ENCODE measurements around the gene DAB2IP. TPM values are rescaled to one million over a fixed set of nuclear protein-coding genes. Genes with fewer than 3 reads are reported as not detected.

DAB2IP gene
- total and polyA plus RNA-seq, 2 donors from 2014 or later, result 33.8 to 105 TPM

DNA sequence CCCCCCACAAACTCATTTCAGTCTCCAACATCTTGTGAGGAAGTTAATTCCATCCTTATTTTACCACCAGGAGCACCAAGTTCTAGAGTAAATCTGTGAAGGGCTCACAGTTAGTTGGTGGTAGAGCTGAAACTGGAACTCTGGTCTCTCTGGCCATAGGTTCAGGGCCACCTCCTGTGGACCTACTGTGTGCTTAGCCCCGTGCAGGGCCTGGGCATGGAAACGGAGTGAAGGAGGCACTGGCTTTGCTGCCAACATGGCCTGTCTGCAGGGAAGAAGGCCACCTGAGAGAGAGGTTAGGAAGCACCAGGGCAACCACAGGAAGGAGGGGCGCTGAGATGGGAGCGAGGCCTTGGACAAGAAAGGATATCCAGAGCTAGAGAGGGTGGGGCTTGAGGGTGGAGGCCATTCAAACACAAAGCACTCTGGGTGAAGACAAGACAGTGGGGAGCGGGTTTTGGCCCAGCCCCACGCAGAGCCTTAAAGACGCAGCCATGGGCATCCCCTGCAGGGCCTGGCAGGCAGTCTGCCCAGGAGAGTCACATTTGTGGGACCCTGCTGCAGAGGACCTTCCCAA is 16.0 kb upstream of the DAB2IP start:
- Histone ChIP-seq H3K36me3 (ENCODE audit: control insufficient read depth in 2 of 3, insufficient read depth in 3 of 3, low read length in 3 of 3) (no peaks in the 10 kb centered on the region), H3K4me3 (ENCODE audit: low read length in 3 of 3) (no peak overlapping the region), H3K9ac (ENCODE audit: low read length in 3 of 3) (no peak overlapping the region), H3K27me3 (ENCODE audit: control insufficient read depth, insufficient read depth, low read length) (no peaks in the 10 kb centered on the region), H3K9me3 (ENCODE audit: control insufficient read depth in 2 of 3, insufficient read depth in 1 of 3, low read length in 3 of 3) (no peaks in the 10 kb centered on the region), H3K4me1 (ENCODE audit: control insufficient read depth in 2 of 3, insufficient read depth in 2 of 3, low read depth in 1 of 3, low read length in 3 of 3) (peaks cover 3 to 50% (median 37%) of the 10 kb centered on the region in 3 donors), H3K27ac (ENCODE audit: low read depth in 2 of 2, low read length in 2 of 2) (no peak overlapping the region)
- TF ChIP-seq, protein P1, sequence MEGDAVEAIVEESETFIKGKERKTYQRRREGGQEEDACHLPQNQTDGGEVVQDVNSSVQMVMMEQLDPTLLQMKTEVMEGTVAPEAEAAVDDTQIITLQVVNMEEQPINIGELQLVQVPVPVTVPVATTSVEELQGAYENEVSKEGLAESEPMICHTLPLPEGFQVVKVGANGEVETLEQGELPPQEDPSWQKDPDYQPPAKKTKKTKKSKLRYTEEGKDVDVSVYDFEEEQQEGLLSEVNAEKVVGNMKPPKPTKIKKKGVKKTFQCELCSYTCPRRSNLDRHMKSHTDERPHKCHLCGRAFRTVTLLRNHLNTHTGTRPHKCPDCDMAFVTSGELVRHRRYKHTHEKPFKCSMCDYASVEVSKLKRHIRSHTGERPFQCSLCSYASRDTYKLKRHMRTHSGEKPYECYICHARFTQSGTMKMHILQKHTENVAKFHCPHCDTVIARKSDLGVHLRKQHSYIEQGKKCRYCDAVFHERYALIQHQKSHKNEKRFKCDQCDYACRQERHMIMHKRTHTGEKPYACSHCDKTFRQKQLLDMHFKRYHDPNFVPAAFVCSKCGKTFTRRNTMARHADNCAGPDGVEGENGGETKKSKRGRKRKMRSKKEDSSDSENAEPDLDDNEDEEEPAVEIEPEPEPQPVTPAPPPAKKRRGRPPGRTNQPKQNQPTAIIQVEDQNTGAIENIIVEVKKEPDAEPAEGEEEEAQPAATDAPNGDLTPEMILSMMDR (IDR thresholded peaks at IDR 0.05; ENCODE audit: borderline replicate concordance, extremely low read depth, insufficient read depth), result no peak
- FAIRE-seq, result no peak
- intact Hi-C loops (cut with DNase I), result no loop called here
- no peak for DNase-seq

DNA sequence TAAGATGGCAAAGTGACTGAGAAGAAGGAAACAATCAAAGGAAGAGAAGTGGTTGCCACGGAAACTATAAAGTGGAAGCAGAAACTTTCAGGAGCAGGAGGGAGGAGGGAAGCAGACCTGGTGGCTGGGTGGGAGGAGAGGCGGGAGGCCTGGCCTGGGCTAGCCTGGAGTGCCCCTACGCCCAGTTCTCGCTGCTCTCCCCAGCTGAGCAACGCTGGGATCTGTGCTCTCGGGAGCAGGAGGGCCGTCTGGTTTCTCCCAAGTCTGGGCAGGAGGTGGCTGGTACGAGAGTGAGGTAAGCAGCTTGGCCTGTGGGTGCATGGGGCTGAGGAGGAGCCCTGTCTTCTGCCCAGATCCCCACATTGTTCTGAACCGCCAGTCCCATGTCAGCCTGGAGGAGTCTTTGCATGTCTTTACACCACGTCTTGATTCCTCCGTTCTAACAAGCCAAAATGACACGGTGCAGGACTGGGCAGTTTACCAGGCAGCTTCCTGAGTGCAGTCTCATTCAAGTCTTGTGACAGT is 15.0 kb upstream of the DAB2IP start:
- FAIRE-seq, result no peak
- peaks cover 3 to 57% (median 47%) of the 10 kb centered on the region in 3 donors for H3K4me1 ChIP-seq (ENCODE audit: control insufficient read depth in 2 of 3, insufficient read depth in 2 of 3, low read depth in 1 of 3, low read length in 3 of 3)
- TF ChIP-seq, protein P1 (IDR thresholded peaks at IDR 0.05; ENCODE audit: borderline replicate concordance, extremely low read depth, insufficient read depth), result no peak
- no peak overlapping the region for H3K4me3 ChIP-seq (ENCODE audit: low read length in 3 of 3)
- no peak overlapping the region for H3K27ac ChIP-seq (ENCODE audit: low read depth in 2 of 2, low read length in 2 of 2)
- no peaks in the 10 kb centered on the region for H3K9me3 ChIP-seq (ENCODE audit: control insufficient read depth in 2 of 3, insufficient read depth in 1 of 3, low read length in 3 of 3)
- intact Hi-C loops (cut with DNase I), result no loop called here
- H3K27me3 ChIP-seq (ENCODE audit: control insufficient read depth, insufficient read depth, low read length), result no peaks in the 10 kb centered on the region
- DNase-seq, result peak in 1 of 5 donors; percentile 71
- H3K9ac ChIP-seq (ENCODE audit: low read length in 3 of 3), result no peak overlapping the region
- no peaks in the 10 kb centered on the region for H3K36me3 ChIP-seq (ENCODE audit: control insufficient read depth in 2 of 3, insufficient read depth in 3 of 3, low read length in 3 of 3)

DNA sequence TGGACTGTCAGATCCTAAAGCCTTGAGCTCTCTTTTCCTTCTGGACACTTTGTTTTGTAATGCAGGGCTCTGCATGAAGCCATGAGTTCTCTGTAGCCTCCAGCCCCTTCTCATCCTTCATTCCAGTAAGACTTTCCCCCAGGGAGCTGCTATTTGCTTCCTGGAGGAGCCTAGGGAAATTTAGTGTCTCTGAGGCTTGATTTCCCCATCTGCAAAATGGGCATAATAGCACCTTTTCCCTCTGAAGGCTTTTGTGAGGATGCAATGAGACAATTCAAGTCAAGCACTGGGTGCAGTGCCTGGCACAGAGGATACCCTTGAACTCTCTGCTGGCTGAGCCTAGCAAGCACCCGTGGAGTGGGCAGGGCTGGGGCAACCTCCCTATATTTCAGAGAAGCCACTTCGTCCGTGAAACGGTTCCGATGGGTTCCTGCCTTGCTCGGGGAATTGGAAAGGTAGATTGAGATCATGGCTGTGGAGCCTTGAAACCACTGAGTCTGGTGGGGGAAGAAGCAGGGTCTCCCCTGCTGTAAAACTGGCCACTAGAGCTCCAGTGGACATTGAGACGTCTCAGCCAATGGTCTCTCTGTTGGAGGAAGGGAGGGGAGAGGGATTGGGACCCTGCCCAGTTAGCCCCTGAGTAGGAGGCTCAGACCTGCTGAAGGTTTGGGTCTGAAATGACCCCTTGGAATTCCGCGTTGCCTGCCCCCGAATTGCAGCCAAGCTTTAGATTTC is 14.3 kb upstream of the DAB2IP start:
- DNase-seq, result no peak
- Histone ChIP-seq H3K9ac (ENCODE audit: low read length in 3 of 3) (no peak overlapping the region), H3K4me3 (ENCODE audit: low read length in 3 of 3) (no peak overlapping the region), H3K9me3 (ENCODE audit: control insufficient read depth in 2 of 3, insufficient read depth in 1 of 3, low read length in 3 of 3) (no peaks in the 10 kb centered on the region), H3K36me3 (ENCODE audit: control insufficient read depth in 2 of 3, insufficient read depth in 3 of 3, low read length in 3 of 3) (no peaks in the 10 kb centered on the region), H3K27ac (ENCODE audit: low read depth in 2 of 2, low read length in 2 of 2) (no peak overlapping the region), H3K27me3 (ENCODE audit: control insufficient read depth, insufficient read depth, low read length) (no peaks in the 10 kb centered on the region), H3K4me1 (ENCODE audit: control insufficient read depth in 2 of 3, insufficient read depth in 2 of 3, low read depth in 1 of 3, low read length in 3 of 3) (peaks cover 3 to 53% (median 44%) of the 10 kb centered on the region in 3 donors)
- TF ChIP-seq, protein P1 (IDR thresholded peaks at IDR 0.05; ENCODE audit: borderline replicate concordance, extremely low read depth, insufficient read depth), result no peak
- intact Hi-C loops (cut with DNase I), result no loop called here
- no peak for FAIRE-seq

All from kidney (tissue), 14 donors.